ENCODE measurements around the gene CPOX.

Gene CPOX

GRCh38 chr3:98594628-98595324 lies 1.4 kb upstream of the CPOX start:
- peak; percentile 68 for DNase-seq

- peak; percentile 18 for DNase-seq
Measured at GRCh38 chr3:98592345-98592935, 971 bp downstream of the CPOX start.

DNA sequence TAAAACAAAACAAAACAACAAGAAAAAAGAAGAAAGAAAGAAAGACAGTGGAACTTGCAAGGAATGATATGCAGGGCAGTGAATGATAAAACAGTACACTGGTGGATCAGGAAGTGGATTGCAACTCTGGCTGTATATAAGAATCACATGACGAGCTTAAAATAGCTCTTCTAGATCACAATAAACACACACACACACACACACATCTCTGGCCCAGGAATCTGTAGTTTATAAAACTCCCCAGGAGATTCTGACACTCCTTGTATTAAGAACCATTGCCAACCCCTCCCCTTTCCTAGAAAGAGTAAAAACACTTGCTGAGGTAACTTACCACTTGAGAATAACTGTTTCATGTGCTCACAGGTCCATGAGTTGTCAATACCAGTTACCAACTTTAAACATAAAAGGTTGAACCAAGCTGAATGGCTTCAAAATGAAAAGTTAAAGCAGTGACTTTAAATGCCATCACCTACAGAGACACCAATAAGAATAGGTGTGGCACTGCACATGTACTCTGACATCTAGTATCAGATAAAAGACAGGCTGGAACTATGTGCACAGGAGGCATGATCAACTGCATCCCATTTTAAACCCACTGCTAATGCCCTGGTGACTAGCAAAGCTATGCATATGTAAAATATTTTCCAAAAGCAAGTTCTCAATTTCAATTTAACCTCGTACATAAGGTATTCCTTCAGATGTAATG lies 3.9 kb downstream of the CPOX start:
- DNase-seq, result peak; percentile 41

GRCh38 chr3:98588065-98588464 lies 5.3 kb downstream of the CPOX start:
- DNase-seq, result no peak

GRCh38 chr3:98587654-98588053 lies 5.8 kb downstream of the CPOX start:
- DNase-seq, result no peak

DNA sequence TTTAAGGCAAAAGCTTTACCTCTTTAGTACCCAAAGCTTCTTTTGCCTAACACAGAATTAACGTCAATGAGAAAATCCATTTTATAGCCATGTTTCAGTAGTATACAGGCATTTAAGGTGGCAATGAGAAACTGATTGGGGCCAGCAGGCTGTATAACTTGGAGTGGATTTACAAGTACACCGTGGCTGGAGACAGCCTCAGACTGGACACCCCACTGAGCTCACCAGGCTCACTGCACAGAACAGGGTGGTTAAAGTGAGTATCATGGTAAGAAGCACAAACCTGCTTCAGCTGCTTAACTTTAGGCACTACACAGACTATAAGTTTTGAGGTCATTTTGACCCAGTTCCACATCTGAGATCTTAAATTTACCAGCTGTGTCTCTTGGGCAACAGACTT lies 8.9 kb downstream of the CPOX start:
- peak; percentile 66 for DNase-seq

DNA sequence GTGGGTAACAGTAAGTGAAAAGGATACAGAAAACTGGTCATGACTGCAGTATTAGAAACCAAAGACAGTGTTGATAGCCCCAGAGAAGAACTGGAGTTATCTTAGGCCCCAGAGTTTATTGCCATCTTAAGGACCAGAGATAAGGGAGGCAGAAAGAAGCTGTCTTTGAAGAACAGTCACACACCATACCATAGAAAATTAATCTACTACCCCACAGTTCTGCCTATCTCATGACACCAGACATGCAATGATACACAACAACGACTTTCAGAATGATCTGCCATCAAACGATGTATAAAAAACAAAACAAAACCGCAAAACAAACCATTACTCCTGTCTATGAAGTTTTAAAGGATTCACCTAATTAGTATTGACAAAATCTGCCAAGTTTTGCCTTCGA lies 9.6 kb downstream of the CPOX start:
- peak; percentile 96 for DNase-seq

DNA sequence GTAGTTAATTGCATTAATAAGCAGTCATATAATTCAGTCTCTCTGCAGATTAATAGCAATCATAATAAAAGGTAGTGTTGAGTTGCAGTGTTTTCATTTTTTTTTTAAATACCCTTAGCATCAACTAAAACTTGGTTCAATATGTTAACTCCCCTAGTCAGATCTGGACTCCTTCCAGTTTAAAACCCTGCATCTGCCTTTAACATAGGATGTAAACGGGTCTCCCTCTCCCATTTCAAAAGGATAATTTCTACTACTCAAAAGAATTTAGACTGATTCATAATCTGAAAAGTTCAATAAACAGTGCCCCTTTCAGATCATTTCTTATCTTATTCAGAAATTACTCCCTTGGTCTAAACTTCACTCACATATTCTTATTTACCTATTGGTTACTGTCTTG lies 11.4 kb downstream of the CPOX start:
- no peak for DNase-seq

DNA sequence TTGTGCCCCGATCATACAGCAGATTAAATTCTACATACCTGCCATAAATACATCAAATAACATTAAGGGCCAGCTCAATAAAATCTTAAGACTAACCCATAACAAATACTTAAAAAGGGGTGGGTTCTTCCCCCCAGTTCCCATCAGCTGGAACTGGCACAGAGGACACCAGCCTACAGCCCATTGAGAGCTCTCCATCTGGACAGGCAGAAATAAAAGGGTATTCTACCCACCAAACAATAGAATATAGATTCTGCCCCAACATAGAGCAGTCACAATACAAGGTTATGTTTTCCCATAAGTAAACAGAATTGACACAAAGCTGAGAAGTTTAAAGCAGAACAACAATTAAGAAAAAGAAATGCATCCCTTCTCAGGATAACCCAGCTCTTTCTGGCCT lies 11.9 kb downstream of the CPOX start:
- DNase-seq, result no peak

- no peak for DNase-seq
Measured at GRCh38 chr3:98580401-98581386, 12.7 kb downstream of the CPOX start.

DNA sequence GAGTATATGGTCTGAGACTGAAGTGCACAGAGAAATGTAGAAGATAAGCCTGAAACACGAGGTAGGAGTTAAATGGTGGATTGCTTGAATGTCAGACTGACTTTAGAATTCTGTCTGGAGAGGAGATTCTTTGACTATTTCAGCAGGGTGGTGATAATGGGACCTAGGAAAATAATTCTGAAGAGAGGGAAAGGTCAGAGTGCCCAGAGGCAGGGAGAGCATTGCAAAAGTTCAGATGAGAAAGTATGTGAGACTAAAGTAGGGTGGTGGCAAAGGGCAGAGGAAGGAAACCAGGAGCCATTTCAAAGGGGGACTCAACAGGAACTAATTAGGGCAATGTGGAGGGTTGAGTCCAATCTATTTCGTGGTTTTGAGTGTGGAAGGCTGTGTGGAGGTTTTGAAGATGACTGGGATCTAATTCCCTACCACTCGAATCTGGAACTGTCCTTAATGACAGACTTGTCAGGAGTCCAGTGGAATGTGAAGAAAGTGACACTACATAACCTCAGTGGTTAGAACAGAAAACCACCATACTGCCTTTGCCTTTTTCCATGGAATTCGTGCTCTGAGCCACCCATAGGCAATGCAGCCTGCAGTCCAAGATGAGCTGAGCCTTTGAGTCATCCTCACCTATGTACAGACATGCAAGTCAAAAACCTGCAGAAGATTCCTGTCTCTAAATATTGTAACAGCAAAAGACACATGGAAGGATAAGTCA lies 16.1 kb downstream of the CPOX start:
- no peak for DNase-seq

DNA sequence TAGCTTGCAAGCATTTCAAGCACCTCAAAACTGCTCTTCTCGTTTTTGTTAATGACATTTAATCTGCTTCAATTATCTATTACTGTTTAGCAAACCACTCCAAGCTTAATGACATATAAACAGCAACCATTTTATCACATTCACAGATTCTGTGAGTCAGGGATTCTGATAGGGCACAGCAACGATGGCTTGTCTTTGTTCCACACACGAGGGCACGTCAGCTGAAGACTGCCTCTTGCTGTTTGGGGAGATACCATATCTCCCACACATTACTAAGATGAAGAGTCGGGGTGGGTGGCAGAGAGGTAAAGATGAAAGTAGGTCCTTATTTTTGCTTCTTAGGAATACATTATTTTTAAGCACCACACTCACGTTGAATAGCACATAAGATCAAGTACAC lies 19.3 kb downstream of the CPOX start:
- peak; percentile 54 for DNase-seq

GRCh38 chr3:98573181-98573728 lies 20.2 kb downstream of the CPOX start:
- DNase-seq, result peak; percentile 78

GRCh38 chr3:98568402-98568801 lies 25.0 kb downstream of the CPOX start:
- no peak for DNase-seq

- DNase-seq, result no peak
Measured at GRCh38 chr3:98567666-98568270, 25.6 kb downstream of the CPOX start.

- no peak for DNase-seq
Measured at GRCh38 chr3:98565843-98566242, 27.6 kb downstream of the CPOX start.

GRCh38 chr3:98565237-98565643 lies 28.2 kb downstream of the CPOX start:
- DNase-seq, result no peak

DNA sequence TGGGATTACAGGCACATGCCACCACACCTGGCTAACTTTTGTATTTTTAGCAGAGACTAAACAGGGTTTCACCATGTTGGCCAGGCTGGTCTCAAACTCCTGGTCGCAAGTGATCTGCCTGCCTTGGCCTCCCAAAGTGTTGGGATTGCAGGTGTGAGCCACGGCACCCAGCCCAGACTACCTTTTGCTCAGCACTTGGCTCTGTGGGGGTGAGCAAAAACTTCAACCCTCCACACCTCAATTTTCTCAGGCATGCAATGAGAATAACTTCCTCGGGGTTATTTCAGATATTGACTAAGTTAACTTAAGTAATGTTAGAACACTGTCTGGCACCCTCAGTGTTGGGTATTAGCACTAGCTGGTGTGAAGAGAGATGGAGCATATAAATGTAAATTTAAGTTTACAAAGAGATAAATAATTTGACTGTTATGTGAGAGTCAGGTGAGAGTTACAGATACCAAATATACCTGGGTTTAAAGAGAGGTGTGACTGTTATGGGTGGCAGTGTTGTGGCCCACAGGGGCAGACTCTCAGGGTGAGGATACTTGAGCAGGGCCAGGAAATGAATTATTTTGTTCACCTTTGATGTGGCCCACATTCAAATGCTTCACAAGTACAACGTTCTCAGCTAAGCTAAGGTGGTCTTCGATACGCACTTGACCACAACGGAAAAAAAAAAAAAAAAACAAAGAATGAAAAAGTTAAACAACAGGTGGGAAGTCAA lies 29.0 kb downstream of the CPOX start:
- no peak for DNase-seq

DNA sequence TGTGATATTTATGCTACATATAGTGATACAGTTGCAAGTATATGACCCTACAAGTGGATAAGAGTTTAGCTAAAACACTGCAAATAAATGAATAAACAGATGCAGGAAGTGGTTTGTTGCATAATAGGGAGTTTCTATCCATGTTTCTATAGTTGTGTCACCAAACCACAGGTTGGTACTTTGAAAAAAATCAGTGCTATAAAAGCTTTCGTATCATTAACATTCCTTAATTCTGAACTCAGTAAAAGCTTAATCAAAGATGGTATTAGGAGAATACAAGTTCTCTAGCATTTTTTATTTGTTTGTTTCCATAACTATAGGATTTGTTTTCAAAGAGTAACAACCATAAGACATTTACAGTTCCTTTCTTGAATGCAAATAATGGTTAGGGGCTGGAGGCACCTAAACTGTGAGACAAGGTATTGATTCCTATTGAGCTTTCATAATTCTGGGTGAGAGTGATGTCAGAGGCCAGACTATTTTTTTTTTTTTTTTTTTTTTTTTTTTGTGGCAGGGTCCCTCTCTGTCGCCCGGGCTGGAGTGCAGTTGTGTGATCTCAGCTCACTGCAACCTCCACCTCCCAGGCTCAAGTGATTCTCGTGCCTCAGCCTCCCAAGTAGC lies 29.6 kb downstream of the CPOX start:
- peak; percentile 38 for DNase-seq

Measured in OCI-M1 (cell line).